GM18907 (cell line): Measurements from ENCODE around the gene MALRD1.
"Not testable (repeated sequence)": the region's sequence is repeated elsewhere in the genome, so short reads cannot be mapped to it uniquely, and the experiment has no call there.

Experiments used
- ATAC-seq: cut with Tn5 transposase; IDR thresholded peaks from one replicate; pipeline ENCODE4 v1.9.1; 2021; ENCODE audit warnings: mild to moderate bottlenecking, moderate library complexity; ENCODE audit not compliant: unreplicated experiment

MALRD1 gene

DNA sequence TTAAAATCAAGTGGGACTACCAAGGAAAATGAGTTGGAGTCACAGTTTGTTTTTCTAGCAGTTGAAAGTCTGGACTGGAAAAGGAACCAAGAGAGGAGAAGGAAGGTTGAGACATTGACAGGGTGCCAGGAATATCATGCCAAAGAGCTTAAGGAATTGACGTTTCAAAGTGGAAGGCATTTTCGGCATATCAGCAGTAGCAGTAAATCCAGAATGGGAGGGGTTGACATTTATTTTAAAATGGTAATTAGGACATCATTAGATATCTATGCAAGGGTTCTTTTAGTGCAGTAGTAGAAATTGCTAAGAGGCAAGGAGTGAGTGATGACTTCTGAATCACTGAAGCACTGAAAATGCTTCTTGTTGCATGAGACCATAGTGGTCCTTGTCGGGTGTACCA, 431.8 kb downstream of the MALRD1 start:
- ATAC-seq, result no peak

DNA sequence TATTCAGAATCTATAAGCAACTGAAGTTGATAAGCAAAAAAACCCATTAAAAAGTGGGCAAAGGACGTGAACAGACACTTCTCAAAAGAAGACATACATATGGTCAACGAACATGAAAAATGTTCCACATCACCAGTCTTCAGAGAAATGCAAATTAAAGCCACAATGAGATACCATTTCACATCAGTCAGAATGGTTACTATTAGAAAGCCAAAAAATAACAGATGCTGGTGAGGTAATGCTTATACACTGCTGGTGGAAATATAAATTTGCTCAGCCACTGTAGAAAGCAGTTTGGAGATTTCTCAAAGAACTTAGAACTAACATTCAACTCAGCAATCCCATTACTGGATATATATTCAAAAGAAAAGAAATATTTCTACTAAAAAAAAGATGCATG, 434.8 kb downstream of the MALRD1 start:
- no peak for ATAC-seq

DNA sequence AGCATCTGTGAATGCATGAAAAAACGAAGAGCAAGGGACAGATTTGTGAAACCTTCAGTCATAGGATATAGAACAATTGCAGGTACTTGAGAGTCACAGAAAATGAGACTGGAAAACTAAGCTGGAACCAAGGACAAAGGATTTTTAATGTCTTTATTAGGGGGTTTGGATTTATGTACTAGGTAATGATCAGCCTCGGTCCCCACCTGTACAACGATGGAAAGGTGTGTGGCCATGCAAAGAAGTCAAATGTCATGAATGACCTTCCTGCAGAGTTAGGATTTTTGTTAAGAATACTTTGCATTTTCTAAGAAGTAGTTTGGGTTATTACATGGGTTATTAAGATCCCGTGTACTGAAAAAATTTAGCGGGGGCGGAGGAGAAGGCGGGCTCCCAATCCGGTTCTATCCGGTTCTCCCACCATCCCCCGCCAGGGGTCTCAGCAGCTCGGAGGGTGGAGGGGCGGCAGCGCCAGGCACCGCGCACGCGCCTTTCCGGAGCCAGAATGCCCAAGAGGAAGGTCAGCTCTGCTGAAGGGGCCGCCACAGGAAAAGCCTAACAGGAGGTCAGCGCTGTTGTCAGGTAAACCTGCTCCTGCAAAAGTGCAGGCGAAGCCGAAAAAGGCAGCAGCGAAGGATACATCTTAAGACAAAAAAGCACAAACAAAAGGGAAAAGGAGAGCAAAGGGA, 440.1 kb downstream of the MALRD1 start:
- no peak for ATAC-seq

DNA sequence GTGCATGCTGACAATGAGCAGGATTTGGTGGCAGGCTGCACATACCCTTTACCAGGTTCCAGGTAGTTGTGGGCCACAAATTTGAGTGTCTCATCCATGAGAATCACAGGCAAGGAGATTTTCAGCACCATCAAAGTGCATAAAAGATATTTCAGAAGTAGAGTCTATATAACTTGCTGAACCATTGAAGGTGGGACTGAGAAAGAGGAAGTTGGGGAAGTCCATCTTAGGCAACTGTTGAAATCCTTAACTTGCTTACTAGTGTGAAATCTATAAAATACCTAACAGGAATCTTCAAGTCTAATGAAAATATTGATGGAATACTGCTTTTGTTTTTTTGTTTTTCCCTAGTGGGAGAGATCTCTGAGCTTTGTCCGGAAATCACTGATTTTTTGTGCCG, 442.6 kb downstream of the MALRD1 start:
- ATAC-seq, result no peak

DNA sequence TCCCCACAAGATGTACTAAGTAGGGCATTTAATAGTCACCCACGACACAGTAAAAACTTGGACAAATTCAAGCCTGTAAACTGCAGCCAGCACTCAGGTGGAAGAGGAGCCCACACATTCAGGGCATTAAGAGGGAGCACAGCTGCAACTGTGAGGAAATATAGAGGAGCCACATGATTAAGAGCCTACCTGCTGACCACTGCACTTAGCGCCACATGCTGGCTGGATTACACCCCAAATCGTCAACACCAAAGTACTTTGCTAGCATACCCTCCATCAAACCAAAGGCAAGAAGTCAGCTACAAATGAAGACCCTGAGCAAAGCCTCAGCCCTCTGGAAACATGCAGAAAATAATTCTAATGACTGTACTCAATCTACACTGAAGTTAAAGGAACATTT, 445.3 kb downstream of the MALRD1 start:
- no peak for ATAC-seq

DNA sequence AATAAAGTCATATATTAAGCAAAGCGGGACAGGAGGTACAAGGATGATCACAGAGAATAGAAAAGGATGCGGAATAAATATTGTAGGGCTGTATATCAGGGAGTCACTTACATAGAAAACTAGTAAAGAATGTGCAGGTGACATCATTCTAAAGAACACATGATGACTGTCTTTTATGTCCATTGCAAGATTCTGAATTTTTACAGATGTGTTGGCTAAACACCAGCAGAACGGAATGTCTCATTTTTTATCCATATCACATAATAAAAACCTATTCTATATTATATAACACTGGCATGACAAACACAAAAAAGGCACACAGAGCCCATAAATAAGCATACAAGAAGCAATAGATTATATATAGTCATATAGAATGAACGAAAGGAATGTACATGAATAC, 448.4 kb downstream of the MALRD1 start:
- no peak for ATAC-seq

DNA sequence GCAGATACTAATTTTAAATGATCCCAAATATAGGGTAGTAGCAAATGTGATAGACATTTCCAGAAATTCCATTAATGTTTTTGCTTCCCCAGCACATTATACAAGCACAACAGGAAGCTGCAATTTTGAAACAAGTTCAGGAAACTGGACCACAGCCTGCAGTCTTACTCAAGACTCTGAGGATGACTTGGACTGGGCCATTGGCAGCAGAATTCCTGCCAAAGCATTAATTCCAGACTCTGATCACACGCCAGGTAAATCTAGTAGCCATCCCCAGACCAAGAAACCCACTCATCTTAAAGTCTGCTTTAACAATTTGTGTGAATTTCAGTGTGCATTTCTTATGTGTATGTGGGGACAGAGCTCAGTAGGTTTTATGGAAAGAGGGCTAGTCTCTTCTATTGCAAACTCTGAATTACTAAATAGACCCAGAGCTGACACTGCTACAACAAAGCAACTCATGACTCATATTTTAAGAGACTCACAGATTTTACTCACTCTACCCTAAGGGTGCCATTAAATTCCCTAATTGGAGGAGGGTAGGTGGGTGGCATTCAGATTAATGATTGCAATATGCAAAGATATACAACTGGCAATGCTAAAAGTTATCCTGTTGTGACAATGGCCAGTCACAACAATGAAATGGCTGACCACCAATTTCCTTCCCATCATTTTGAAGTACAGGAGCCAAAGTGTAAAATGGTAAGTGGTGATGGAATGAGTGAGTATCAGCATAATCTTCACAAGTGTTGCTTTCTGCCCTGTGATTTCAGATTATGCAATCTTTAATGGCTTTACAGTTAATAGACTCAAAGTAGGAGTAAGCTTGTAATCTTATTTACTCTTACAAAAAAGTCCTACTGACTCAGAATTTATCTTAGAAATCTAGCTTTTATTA, 450.0 kb downstream of the MALRD1 start:
- no peak for ATAC-seq

DNA sequence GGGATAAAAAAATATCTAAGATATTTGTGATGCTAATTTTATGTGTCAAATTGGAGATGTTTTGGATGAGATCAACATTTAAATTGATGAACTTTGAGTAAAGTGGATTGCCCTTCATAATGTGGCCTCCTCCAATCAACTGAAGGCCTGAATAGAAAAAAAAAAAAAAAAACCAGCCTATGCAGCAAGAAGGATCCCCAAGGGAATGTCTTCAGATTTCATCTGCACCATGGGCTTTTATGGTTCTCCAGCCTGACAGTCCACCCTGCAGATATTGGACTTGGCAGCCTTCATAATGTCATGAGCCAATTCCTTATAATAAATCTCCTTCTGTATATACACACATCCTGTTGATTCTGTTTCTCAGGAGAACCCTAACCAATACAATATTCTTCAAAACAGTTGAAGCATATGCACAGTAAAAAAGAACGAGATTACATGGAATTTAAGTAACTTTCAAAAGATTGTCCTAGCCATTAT, 450.7 kb downstream of the MALRD1 start:
- no peak for ATAC-seq

DNA sequence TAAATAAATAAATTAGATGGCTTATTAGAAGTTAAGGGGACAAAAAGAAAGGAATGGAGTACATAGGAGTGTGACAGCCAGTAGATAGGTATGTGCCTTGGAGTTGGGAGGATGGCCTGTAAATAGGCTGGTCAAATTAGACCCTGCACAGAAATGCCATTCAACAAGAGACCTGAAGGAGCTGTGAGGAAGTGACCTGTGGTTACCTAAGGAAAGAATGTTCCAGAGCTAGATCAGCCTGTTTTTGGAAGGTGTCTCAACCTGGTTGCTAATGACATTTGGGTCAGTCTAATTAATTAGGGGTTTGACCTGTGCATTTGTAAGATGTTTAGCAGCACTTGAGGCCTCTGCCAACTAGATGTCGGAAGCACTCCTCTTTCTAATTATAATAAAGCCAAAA, 452.4 kb downstream of the MALRD1 start:
- ATAC-seq, result no peak

DNA sequence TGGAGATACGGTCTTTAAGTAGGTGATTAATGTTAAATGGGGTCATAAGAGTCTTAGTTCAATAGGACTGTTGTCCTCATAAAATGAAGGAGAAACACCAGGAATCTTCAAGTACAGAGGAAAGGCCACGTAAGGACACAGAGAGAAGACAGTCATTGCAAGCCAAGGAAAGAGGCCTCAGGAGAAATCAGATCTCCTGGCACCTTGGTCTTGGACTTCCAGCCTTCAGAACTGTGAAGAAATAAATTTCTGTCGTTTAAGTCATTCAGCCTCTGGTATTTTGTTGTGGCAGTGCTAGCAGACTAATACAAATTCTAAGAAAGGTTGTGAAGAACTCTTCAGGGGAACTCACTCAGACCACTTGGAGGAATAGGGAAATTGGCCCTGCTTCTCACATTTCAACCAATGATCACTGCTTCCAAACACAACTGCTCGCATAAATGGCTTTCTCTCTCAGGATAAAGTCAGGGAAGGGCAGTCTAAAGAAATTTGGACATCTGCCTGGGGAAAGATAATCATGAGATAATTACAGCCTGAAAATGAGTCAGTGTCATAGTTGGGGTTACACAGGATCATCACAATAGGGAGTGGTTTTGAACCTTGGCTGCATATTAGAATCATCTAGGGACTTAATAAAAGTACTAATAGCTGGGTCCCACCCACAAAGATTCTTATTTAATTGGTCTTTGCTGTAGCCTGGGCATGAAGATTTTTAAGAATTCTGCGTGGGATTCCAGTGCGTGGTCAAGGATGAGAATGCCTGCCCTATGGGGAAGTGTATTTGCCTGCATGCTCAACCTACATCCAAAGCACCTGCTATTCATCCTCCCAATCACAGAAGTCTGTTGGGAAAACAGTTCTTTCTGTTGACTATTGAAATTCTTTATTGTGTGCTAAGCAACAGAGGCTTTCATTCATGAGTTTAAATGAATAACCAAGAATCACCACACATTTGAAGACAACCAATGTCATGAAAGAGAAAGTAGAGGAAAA, 457.0 kb downstream of the MALRD1 start:
- ATAC-seq, result no peak

DNA sequence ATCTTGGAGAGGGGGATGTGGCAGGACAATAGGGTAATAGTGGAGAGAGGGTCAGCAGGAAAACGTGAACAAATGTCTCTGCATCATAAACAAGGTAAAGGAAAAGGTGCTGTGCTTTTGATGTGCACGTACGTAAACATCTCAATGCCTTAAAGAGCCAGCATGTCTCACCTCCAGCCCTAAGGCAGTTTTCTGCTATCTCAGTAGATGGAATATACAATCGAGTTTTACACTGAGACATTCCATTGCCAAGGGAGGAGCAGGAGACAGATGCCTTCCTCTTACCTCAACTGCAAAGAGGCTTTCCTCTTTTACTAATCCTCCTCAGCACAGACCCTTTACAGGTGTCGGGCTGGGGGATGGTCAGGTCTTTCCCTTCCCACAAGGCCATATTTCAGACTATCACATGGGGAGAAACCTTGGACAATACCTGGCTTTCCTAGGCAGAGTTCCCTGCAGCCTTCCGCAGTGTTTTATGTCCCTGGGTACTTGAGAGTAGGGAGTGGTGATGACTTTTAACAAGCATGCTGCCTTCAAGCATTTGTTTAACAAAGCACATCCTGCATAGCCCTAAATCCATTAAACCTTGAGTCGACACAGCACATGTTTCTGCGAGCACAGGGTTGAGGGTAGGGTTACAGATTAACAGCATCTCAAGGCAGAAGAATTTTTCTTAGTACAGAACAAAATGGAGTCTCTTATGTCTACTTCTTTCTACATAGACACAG, 461.6 kb downstream of the MALRD1 start:
- not testable (repeated sequence) for ATAC-seq

DNA sequence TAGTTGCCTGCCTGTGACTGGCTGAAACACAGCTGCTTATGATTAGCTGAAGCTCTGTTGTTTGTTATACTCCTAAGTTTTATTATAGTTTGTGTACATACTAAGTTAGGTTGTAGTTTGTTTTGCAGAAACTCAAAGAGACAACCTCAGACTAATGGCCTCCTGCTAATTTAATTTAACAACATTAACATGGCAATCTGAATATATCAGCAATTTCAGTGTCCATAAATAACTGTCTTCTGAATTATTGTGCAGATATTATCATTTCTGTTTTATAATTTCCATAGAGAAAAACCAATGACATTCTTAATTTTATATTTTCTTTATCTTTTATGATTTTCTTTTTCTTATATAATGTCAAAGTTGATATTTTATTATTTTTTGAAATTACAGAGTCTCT, 469.5 kb downstream of the MALRD1 start:
- ATAC-seq, result no peak

DNA sequence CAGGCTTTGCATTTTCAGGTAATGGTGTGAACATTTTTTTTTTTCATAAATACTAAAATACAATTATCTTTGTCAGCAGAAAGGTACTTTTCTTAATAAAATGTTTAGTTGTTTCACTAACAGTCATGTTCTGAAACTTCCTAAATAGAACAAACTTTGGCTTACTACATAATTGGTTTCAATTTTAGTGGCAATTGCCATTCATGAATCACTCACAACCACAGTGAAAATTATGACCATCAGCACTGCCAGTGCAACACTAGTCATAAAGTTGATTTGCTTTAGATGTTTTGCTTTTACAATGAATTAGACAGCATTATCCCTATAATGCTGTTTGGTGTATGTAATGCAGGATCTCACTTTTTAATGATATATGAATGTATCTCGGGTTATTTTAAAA, 470.0 kb downstream of the MALRD1 start:
- ATAC-seq, result no peak

DNA sequence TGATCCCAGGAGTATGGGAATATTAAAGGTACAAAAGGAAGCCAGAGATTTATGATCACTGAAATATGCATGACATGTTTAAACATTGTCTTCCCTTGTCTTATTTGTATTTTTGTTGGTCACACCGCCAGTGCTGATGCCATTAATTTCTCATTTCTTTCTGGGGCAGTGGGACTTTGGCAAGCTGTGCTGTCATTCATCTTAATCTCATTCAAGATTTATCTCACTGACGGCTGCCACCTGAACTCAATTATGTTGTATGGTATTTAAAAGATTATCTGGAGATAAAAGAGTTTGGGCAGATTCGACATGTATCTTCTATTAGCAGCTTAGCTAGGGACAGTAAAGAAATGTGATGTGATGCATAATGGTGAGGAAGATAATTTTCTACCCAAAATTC, 482.7 kb downstream of the MALRD1 start:
- no peak for ATAC-seq

DNA sequence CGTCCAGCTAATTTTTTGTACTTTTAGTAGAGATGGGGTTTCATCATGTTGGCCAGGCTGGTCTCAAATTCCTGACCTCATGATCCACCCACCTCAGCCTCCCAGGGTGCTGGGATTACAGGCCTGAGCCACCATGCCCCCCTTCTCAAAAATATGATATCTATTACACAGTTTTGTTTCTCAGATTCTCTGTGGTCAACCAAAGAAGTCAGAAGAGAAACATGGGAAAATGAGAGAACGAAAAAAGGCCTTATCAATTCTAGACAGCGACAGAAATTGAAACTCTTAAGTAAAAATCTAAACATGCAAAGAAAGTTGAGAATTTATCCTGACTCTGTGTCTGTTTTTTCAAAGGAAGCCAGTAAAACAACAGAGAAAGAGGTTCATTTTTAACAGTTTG, 483.8 kb downstream of the MALRD1 start:
- no peak for ATAC-seq

DNA sequence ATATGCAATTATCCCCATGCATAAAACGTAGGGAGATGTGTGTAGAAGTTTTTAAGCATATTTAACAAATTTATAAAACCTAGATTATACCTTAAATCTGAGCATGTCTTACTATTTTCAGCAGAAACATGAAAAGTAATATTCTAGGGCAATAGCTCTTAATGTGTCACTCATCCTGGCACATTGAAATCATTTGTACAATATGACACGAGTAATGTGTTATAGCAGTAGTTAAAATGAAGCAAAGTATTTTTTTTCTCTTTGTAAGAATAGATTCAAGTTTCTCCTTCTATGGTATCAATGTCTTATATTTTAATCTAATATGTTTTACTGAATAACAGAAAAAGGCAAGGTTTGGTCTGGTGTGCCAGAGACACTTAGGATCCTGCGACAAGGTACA, 492.7 kb downstream of the MALRD1 start:
- no peak for ATAC-seq

DNA sequence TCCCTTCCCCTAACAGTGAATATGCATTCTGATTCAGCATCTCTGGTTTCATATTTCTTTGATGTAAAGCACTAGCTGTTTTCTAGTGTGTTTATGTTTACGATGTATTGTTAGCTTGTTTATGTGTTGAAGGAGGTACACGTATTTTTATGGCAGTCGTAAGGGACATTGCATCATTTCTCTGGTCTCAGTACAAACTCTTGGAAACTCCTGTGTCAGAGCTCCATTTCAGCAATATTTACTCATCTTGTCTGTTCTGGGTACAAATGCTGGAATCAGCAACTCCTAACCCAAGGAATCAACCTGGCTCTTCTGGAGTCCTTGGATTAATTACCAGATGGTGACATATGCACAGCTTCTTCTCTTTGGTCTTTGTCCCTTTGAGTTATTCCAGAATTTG, 497.6 kb downstream of the MALRD1 start:
- ATAC-seq, result no peak

DNA sequence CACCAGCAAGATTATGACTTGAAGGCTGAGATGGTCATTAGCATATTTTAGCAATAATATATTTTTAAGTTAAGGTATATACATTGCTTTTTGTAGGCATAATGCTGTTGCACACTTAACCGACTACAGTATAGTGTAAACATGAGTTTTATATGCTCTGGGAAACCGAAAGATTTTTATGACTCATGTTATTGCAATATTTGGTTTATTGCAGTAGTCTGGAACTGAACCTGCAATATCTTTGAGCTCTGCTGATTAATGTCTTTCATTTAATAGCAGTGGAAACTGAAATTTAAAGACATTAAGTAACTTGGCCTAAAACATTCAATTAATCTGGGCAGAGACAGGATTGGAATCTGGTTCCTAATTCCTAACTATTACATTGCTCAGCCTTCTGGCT, 500.9 kb downstream of the MALRD1 start:
- no peak for ATAC-seq

DNA sequence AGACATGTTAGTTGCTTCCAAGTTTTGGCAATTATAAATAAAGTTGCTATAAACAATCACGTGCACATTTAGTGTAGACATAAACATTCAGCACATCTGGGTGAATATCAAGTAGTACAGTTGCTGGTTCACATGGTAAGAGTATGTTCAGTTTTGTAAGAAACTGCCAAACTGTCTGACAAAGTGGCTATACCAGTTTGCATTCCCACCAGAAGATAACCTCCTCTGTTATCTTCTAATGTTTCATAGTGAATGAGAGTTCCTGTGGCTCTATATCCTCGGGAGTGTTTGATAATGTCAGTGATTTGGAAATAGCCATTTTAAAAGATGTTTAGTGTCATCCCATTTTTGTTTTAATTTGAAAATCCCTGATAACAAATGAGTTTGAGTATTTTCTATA, 508.1 kb downstream of the MALRD1 start:
- ATAC-seq, result no peak

DNA sequence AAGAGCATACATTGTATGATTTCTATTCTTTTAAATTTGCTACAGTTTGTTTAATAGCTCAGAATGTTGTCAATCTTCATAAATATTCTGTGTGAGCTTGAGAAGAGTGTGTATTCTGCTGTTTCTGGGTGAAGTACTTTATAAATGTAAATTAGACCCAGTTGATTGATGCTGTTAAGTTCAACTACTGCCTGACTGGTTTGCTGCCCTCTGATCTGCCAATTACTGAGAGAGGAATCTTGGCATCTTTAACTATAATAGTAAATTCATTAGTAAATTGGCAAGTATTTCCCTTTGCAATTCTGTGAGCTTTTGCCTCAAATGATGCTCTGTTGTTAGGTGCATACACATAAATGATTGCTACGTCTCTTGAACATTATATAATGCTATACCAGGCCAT, 512.6 kb downstream of the MALRD1 start:
- ATAC-seq, result no peak
